Neural cell (in vitro differentiated cells): ENCODE data around the gene CNTNAP2.

ENCODE experiments used
- CTCF ChIP-seq: fragments of 450-650 bp; IDR thresholded peaks from 2 replicates; pipeline ENCODE4 v1.5.1; 2014; ENCODE audit warnings: antibody characterized with exemption, mild to moderate bottlenecking, moderate library complexity; ENCODE audit not compliant: poor library complexity, severe bottlenecking
- RAD21 ChIP-seq: fragments of 450-650 bp; conservative IDR thresholded peaks from 2 replicates; pipeline ENCODE4 v1.6.1; 2014; ENCODE audit warnings: antibody characterized with exemption, mild to moderate bottlenecking, moderate library complexity

GRCh38 chr7:147022056-147022455 is 905.5 kb downstream of the CNTNAP2 start:
- TF ChIP-seq CTCF (no peak), RAD21 (no peak)
